Measurements from ENCODE around the gene MED15. TPM values are rescaled to one million over a fixed set of nuclear protein-coding genes. Genes with fewer than 3 reads are reported as not detected.
A peak's percentile ranks its signal among the peaks of the same experiment; 100 is the strongest.

The MED15 gene
- total and polyA plus RNA-seq, 2 of the 8 experiments (the other 6 are each of a cell fraction or from before 2014, with no cell fraction given), result 28.3 to 57.1 TPM

- TF ChIP-seq FOSL1 (IDR thresholded peaks at IDR 0.05; ENCODE audit: insufficient read depth, low read depth, low read length) (0 out of 2 replicates have a peak, but pooled peaks have one; percentile 15), TAF1 (IDR thresholded peaks at IDR 0.05; ENCODE audit: low read depth, low read length) (0 out of 2 replicates have a peak, but pooled peaks have one; percentile 19), SP2 (IDR thresholded peaks at IDR 0.05; ENCODE audit: low read length) (no peak), YY1 (IDR thresholded peaks at IDR 0.05; ENCODE audit: low read depth, low read length) (peak; percentile 76; the same call in 1 of the 2 replicates), HDAC2 (IDR thresholded peaks at IDR 0.05; ENCODE audit: borderline replicate concordance in 1 of 2, low read depth in 2 of 2, low read length in 2 of 2) (no peak), ATF3 (IDR thresholded peaks at IDR 0.05; ENCODE audit: insufficient read depth, low read depth, low read length) (no peak), RAD21 (IDR thresholded peaks at IDR 0.05 in 1 of 2, conservative IDR thresholded peaks at IDR 0.05 in 1 of 2; ENCODE audit: low read depth in 2 of 2, low read length in 2 of 2) (peak; percentile 88 to 94), EGR1 (IDR thresholded peaks at IDR 0.05; ENCODE audit: borderline replicate concordance, low read depth, low read length) (no peak), HDAC6 (IDR thresholded peaks at IDR 0.05; ENCODE audit: low read depth, low read length) (no peak), E2F6 (IDR thresholded peaks at IDR 0.05) (no peak), CHD1 (IDR thresholded peaks at IDR 0.05; ENCODE audit: low read depth, low read length) (no peak), SP4 (IDR thresholded peaks at IDR 0.05; ENCODE audit: low read length) (no peak), CREB1 (IDR thresholded peaks at IDR 0.05) (0 out of 2 replicates have a peak, but pooled peaks have one; percentile 27), TEAD4 (IDR thresholded peaks at IDR 0.05; ENCODE audit: low read depth, low read length) (peak; percentile 62), TAF7 (optimal IDR thresholded peaks at IDR 0.05; ENCODE audit: borderline replicate concordance, low read depth, low read length) (peak; percentile 34), NANOG (IDR thresholded peaks at IDR 0.05; ENCODE audit: insufficient read depth, low read depth, low read length, poor library complexity, severe bottlenecking) (peak; percentile 61), CEBPB (IDR thresholded peaks at IDR 0.05; ENCODE audit: low read depth, low read length) (peak; percentile 98), SAP30 (IDR thresholded peaks at IDR 0.05; ENCODE audit: insufficient read depth, insufficient replicate concordance, low read length) (no peak), RXRA (IDR thresholded peaks at IDR 0.05; ENCODE audit: insufficient read depth, low read depth, low read length) (no peak), KDM5A (IDR thresholded peaks at IDR 0.05; ENCODE audit: low read length) (no peak), GABPA (IDR thresholded peaks at IDR 0.05; ENCODE audit: borderline replicate concordance, insufficient read depth, low read length) (peak; percentile 85; the same call in 1 of the 2 replicates), RFX5 (IDR thresholded peaks at IDR 0.05; ENCODE audit: borderline replicate concordance, low read depth, low read length) (no peak), SIX5 (IDR thresholded peaks at IDR 0.05; ENCODE audit: low read depth, low read length) (no peak)
Measured at GRCh38 chr22:20606041-20606783, 98.8 kb downstream of the MED15 start (continued).

Data from H1 (cell line).